GM12878 (cell line): ENCODE results near the gene FLAD1. TPM values are rescaled to one million over a fixed set of nuclear protein-coding genes. Genes with fewer than 3 reads are reported as not detected.
A peak's percentile ranks its signal among the peaks of the same experiment; 100 is the strongest.

ENCODE experiments used
- ATAC-seq: fragments of 200-7000 bp; cut with Tn5 transposase; 3 replicates; pipeline ENCODE4 v1.9.1; 2020; ENCODE audit warnings: mild to moderate bottlenecking, moderate library complexity
- BruUV-seq: library from RNA; stranded (reverse); fragments of 400-500 nt; replicated peaks from 2 replicates; lab custom pipeline; 2021; lab: Mats Ljungman, UMichigan
- CTCF ChIA-PET: fragments of 300-600 bp; sonication (Branson Sonifier 250); formaldehyde crosslinking; extraction: SDS; loops from one replicate; lab custom pipeline; 2021; ENCODE audit warnings: inconsistent platforms; lab: Yijun Ruan, JAX
- POLR2A ChIA-PET: fragments of 350-600 bp; formaldehyde crosslinking; extraction: SDS; loops from one replicate; lab custom pipeline; 2021; ENCODE audit warnings: inconsistent platforms; lab: Charles Lee
- RAD21 ChIA-PET: fragments of 300-600 bp; sonication (Branson Sonifier 250); formaldehyde crosslinking; loops from one replicate; lab custom pipeline; 2023; ENCODE audit warnings: antibody characterized with exemption; ENCODE audit not compliant: unreplicated experiment; lab: Charles Lee
- SMC1A ChIA-PET: fragments of 300-600 bp; sonication (Branson Sonifier 250); formaldehyde crosslinking; loops from one replicate; lab custom pipeline; 2023; ENCODE audit not compliant: unreplicated experiment, uncharacterized antibody; lab: Charles Lee
- DNase-seq: peaks from one replicate; pipeline ENCODE4 v3.0.0-alpha.2; 2011; ENCODE audit warnings: low read depth, low spot score
- FAIRE-seq: peaks from 3 replicates; lab custom pipeline; 2011; peaks lifted over from hg19 to GRCh38; lab: Jason Lieb, UNC
- H2AFZ ChIP-seq: 2 replicates; pipeline ENCODE4 v1.6.0; 2011; ENCODE audit warnings: low read depth, low read length, control low read depth; ENCODE audit not compliant: control insufficient read depth
- H3K27ac ChIP-seq: 2 replicates; pipeline ENCODE4 v1.5.1; 2011; ENCODE audit warnings: control low read depth; ENCODE audit not compliant: control insufficient read depth, insufficient read depth
- H3K27me3 ChIP-seq, 2 experiments: replicated peaks in 1 of 2; 2 replicates each; pipeline versions ENCODE4 v1.6.0 to v1.6.1; 2011; ENCODE audit warnings: low read length in 1 of 2; ENCODE audit not compliant: control insufficient read depth in 2 of 2, insufficient read depth in 2 of 2
- H3K36me3 ChIP-seq, 2 experiments: 2 replicates each; pipeline ENCODE4 v1.5.1; 2011; ENCODE audit warnings: low read length in 1 of 2; ENCODE audit not compliant: control insufficient read depth in 2 of 2, insufficient read depth in 2 of 2
- H3K4me1 ChIP-seq: 2 replicates; pipeline ENCODE4 v1.6.1; 2011; ENCODE audit warnings: mild to moderate bottlenecking, low read length, moderate library complexity, mixed read lengths; ENCODE audit not compliant: control insufficient read depth, insufficient read depth
- H3K4me2 ChIP-seq: 2 replicates; pipeline ENCODE4 v1.6.0; 2011; ENCODE audit warnings: control low read depth; ENCODE audit not compliant: control insufficient read depth, insufficient read depth
- H3K4me3 ChIP-seq: fragments of 200-600 bp; sonication (generic); 2 replicates; pipeline ENCODE4 v1.5.1; 2016
- H3K79me2 ChIP-seq: 2 replicates; pipeline ENCODE4 v1.6.0; 2011; ENCODE audit warnings: low read length; ENCODE audit not compliant: control insufficient read depth, insufficient read depth
- H3K9ac ChIP-seq: 2 replicates; pipeline ENCODE4 v1.8.0; 2011; ENCODE audit warnings: low read length, control low read depth, mixed read lengths; ENCODE audit not compliant: control insufficient read depth, insufficient read depth
- H3K9me3 ChIP-seq: replicated peaks from 3 replicates; pipeline ENCODE4 v1.5.1; 2011; ENCODE audit warnings: mild to moderate bottlenecking, low read length; ENCODE audit not compliant: control insufficient read depth, insufficient read depth
- H4K20me1 ChIP-seq: 2 replicates; pipeline ENCODE4 v1.6.0; 2011; ENCODE audit not compliant: control insufficient read depth, insufficient read depth
- BCLAF1 ChIP-seq: fragments of 450-650 bp; IDR thresholded peaks from 2 replicates; pipeline ENCODE4 v1.6.1; 2017; ENCODE audit warnings: antibody characterized with exemption, mild to moderate bottlenecking, moderate library complexity
- BHLHE40 ChIP-seq, 2 experiments: fragments of 450-650 bp in 1 of 2; IDR thresholded peaks; 2 replicates each; pipeline ENCODE4 v1.6.1; 2011 to 2017; ENCODE audit warnings: low read depth in 2 of 2, borderline replicate concordance in 1 of 2, improper control_type of control experiment in 1 of 2, low read length in 1 of 2, mild to moderate bottlenecking in 1 of 2
- EP300 ChIP-seq, 2 experiments: fragments of 150-350 bp in 1 of 2; IDR thresholded peaks; 2 replicates each; pipeline ENCODE4 v1.6.1; 2011 to 2012; ENCODE audit warnings: low read depth in 2 of 2, low read length in 2 of 2, borderline replicate concordance in 1 of 2, improper control_type of control experiment in 1 of 2, inconsistent platforms in 1 of 2; ENCODE audit not compliant: control insufficient read depth in 1 of 2
- NR2F1 ChIP-seq: fragments of 450-650 bp; conservative IDR thresholded peaks from 2 replicates; pipeline ENCODE4 v1.6.1; 2017; ENCODE audit warnings: mild to moderate bottlenecking
- ZBTB11 ChIP-seq: fragments of 450-650 bp; formaldehyde crosslinking; IDR thresholded peaks from 2 replicates; pipeline ENCODE4 v1.5.0; 2022; ENCODE audit warnings: mild to moderate bottlenecking, missing genetic modification characterization
- ZNF24 ChIP-seq: fragments of 450-650 bp; IDR thresholded peaks from 2 replicates; pipeline ENCODE4 v1.6.1; 2017; ENCODE audit warnings: antibody characterized with exemption, mild to moderate bottlenecking
- WGBS: methylation state at CpG from one replicate; pipeline ENCODE4 v1.1.6; 2016; ENCODE audit warnings: low lambda C conversion rate; ENCODE audit not compliant: insufficient replicate concordance, insufficient coverage; ENCODE audit errors: missing lambda C conversion rate; 5-methylcytosine and 5-hydroxymethylcytosine counted together
- in situ Hi-C: fragments of 300-500 bp; cut with MboI; formaldehyde crosslinking; loops from 9 replicates; pipeline ENCODE4 v1.14.3; 2018; ENCODE audit warnings: mixed read lengths
- intact Hi-C: fragments of 100-400 bp; cut with micrococcal nuclease; formaldehyde crosslinking; loops from one replicate; pipeline ENCODE4 v1.14.2; 2022; ENCODE audit not compliant: unreplicated experiment
- polyA plus RNA-seq, 11 experiments: library from polyadenylated mRNA; depleted of rRNA in 4 of 11; unstranded in 6 of 11; stranded (reverse) in 5 of 11; fragments of >200 nt; fragmentation: Nextera tagmentation in 4 of 11; fragmentation: Illumina TruSeq in 1 of 11; extraction: Ambion mirVana in 4 of 11; extraction: Trizol in 1 of 11; gene quantifications; 1 replicate in 1 of 11; 2 replicates in 10 of 11; pipeline versions ENCODE4 v1.2.1 to v1.2.3, GENCODE V29; 2011 to 2016; ENCODE audit warnings: inconsistent platforms in 2 of 11, missing spikeins in 2 of 11, low read depth in 1 of 11
- total RNA-seq, 4 experiments: library from RNA; depleted of rRNA in 3 of 4; stranded (reverse); fragments of >200 nt in 3 of 4; fragmentation: Illumina TruSeq in 1 of 4; extraction: Trizol in 1 of 4; gene quantifications; 2 replicates each; pipeline versions ENCODE4 v1.2.1 to v1.2.3, GENCODE V29; 2013 to 2021

The FLAD1 gene
- total and polyA plus RNA-seq, 10 of the 15 experiments (the other 5 are each of a cell fraction or from before 2014, with no cell fraction given) = 22.9 to 93.4 (median 56.6) TPM

- no TSS peak for BruUV-seq
- Histone ChIP-seq H3K27ac (no peak overlapping the region), H2AFZ (no peak overlapping the region), H3K9ac (no peak overlapping the region), H3K27me3 (peaks cover 2 to 5% of the 10 kb centered on the region in 2 experiments; a peak in 1 of 4 replicates), H4K20me1 (no peaks in the 10 kb centered on the region), H3K9me3 (no peaks in the 10 kb centered on the region), H3K79me2 (no peaks in the 10 kb centered on the region), H3K4me3 (no peak overlapping the region), H3K36me3 (no peaks in the 10 kb centered on the region), H3K4me1 (no peaks in the 10 kb centered on the region), H3K4me2 (no peak overlapping the region)
- CTCF ChIA-PET = interaction anchor here (1.5 kb wide), 1 partner anchor 16 kb away, joined by 5 read pairs; no protein-coding TSS in a partner anchor
- DNase-seq (no peak), ATAC-seq (no peak), FAIRE-seq (no peak)
- in situ Hi-C loops (no loop called here), intact Hi-C loops (no loop called here)
- POLR2A ChIA-PET = interaction anchor here (0.6 kb wide), 1 partner anchor 9 kb away, joined by 3 read pairs; no protein-coding TSS in a partner anchor
- 42% methylated on average over 20 of the region's 20 CpGs for WGBS
- no peak for TF ChIP-seq EP300 (IDR thresholded peaks at IDR 0.05; ENCODE audit: borderline replicate concordance in 1 of 2, control insufficient read depth in 1 of 2, low read depth in 2 of 2, low read length in 2 of 2)
- TF ChIP-seq ZNF24 = peak; percentile 71; the same call in 1 of the 2 replicates
- SMC1A ChIA-PET = no interaction called here
- RAD21 ChIA-PET = no interaction called here
Measured at GRCh38 chr1:155034318-155035208, 51.4 kb downstream of the FLAD1 start.

GRCh38 chr1:155035936-155036335 lies 52.8 kb downstream of the FLAD1 start:
- FAIRE-seq = no peak
- ATAC-seq = no peak
- intact Hi-C loops = no loop called here
- WGBS = 100% methylated on average over 1 of the region's 2 CpGs
- in situ Hi-C loops = no loop called here
- H4K20me1 ChIP-seq = no peaks in the 10 kb centered on the region
- DNase-seq = no peak
- no peaks in the 10 kb centered on the region for H3K4me1 ChIP-seq
- H3K9me3 ChIP-seq = no peaks in the 10 kb centered on the region
- SMC1A ChIA-PET = no interaction called here
- no peak overlapping the region for H3K4me3 ChIP-seq
- RAD21 ChIA-PET = no interaction called here
- H3K79me2 ChIP-seq = no peaks in the 10 kb centered on the region
- CTCF ChIA-PET = no interaction called here
- TF ChIP-seq BCLAF1 (no peak), ZBTB11 (no peak), NR2F1 (no peak), BHLHE40 (IDR thresholded peaks at IDR 0.05; ENCODE audit: borderline replicate concordance in 1 of 2, low read depth in 2 of 2, low read length in 1 of 2) (no peak)
- no peaks in the 10 kb centered on the region for H3K36me3 ChIP-seq
- H3K27me3 ChIP-seq = peaks cover 2 to 5% of the 10 kb centered on the region in 2 experiments; a peak in 2 of 4 replicates
- POLR2A ChIA-PET = no interaction called here
- BruUV-seq = no TSS peak
- no peak overlapping the region for H3K4me2 ChIP-seq
- no peak overlapping the region for H3K27ac ChIP-seq
- H2AFZ ChIP-seq = no peak overlapping the region
- no peak overlapping the region for H3K9ac ChIP-seq
